H9 (cell line): ENCODE data around the gene LDB2. TPM values are rescaled to one million over a fixed set of nuclear protein-coding genes. Genes with fewer than 3 reads are reported as not detected.

Source experiments
- DNase-seq: peaks from one replicate; pipeline ENCODE4 v3.0.0-alpha.2; 2017
- H2AFZ ChIP-seq: one replicate; pipeline ENCODE4 v1.6.1; 2013; ENCODE audit warnings: mild to moderate bottlenecking, low read length, control low read depth, moderate library complexity
- H2AK5ac ChIP-seq: 2 replicates; pipeline ENCODE4 v1.6.1; 2013; ENCODE audit warnings: low read length, control low read depth, mixed read lengths; ENCODE audit not compliant: insufficient read length
- H2BK120ac ChIP-seq: one replicate; pipeline ENCODE4 v1.6.1; 2013; ENCODE audit warnings: low read depth, mild to moderate bottlenecking, low read length, control low read depth, inconsistent platforms; ENCODE audit not compliant: poor library complexity, severe bottlenecking
- H2BK12ac ChIP-seq: 2 replicates; pipeline ENCODE4 v1.6.1; 2013; ENCODE audit warnings: low read length, control low read depth, mixed read lengths, low read depth; ENCODE audit not compliant: insufficient read length
- H2BK15ac ChIP-seq: 2 replicates; pipeline ENCODE4 v1.6.1; 2013; ENCODE audit warnings: low read depth, low read length, control low read depth
- H2BK20ac ChIP-seq: one replicate; pipeline ENCODE4 v1.6.1; 2013; ENCODE audit warnings: low read depth, mild to moderate bottlenecking, low read length, control low read depth, inconsistent platforms; ENCODE audit not compliant: poor library complexity, severe bottlenecking
- H2BK5ac ChIP-seq: 2 replicates; pipeline ENCODE4 v1.6.1; 2013; ENCODE audit warnings: low read length, control low read depth, mixed read lengths; ENCODE audit not compliant: insufficient read length
- H3K14ac ChIP-seq: 2 replicates; pipeline ENCODE4 v1.6.1; 2013; ENCODE audit warnings: low read length, control low read depth; ENCODE audit not compliant: insufficient read depth
- H3K18ac ChIP-seq: 2 replicates; pipeline ENCODE4 v1.6.1; 2013; ENCODE audit warnings: low read depth, mild to moderate bottlenecking, mixed read lengths, low read length, control low read depth; ENCODE audit not compliant: insufficient read length
- H3K23ac ChIP-seq: 2 replicates; pipeline ENCODE4 v1.6.1; 2013; ENCODE audit warnings: low read length, control low read depth, mixed read lengths, low read depth; ENCODE audit not compliant: insufficient read length
- H3K23me2 ChIP-seq: 2 replicates; pipeline ENCODE4 v1.6.1; 2013; ENCODE audit warnings: low read depth, mild to moderate bottlenecking, mixed read lengths, low read length, control low read depth; ENCODE audit not compliant: insufficient read length, poor library complexity, severe bottlenecking
- H3K27ac ChIP-seq: 2 replicates; pipeline ENCODE4 v1.5.1; 2013; ENCODE audit warnings: low read length, control low read depth, mixed read lengths, low read depth; ENCODE audit not compliant: insufficient read length
- H3K27me3 ChIP-seq: 2 replicates; pipeline ENCODE4 v1.6.1; 2013; ENCODE audit warnings: low read length, control low read depth, inconsistent platforms; ENCODE audit not compliant: insufficient read depth
- H3K4ac ChIP-seq: 2 replicates; pipeline ENCODE4 v1.6.1; 2013; ENCODE audit warnings: low read depth, mild to moderate bottlenecking, control low read depth, inconsistent platforms, low read length, moderate library complexity
- H3K4me1 ChIP-seq: 2 replicates; pipeline ENCODE4 v1.6.1; 2013; ENCODE audit warnings: low read length, control low read depth, inconsistent platforms; ENCODE audit not compliant: insufficient read depth
- H3K4me2 ChIP-seq: 2 replicates; pipeline ENCODE4 v1.6.1; 2013; ENCODE audit warnings: low read length, control low read depth, mixed read lengths; ENCODE audit not compliant: insufficient read length, insufficient read depth
- H3K56ac ChIP-seq: 2 replicates; pipeline ENCODE4 v1.6.1; 2013; ENCODE audit warnings: low read depth, mild to moderate bottlenecking, mixed read lengths, low read length, control low read depth; ENCODE audit not compliant: insufficient read length
- H3K79me1 ChIP-seq: 2 replicates; pipeline ENCODE4 v1.6.1; 2013; ENCODE audit warnings: low read depth, mild to moderate bottlenecking, moderate library complexity, low read length, control low read depth, inconsistent platforms; ENCODE audit not compliant: insufficient read depth, poor library complexity, severe bottlenecking
- H3K79me2 ChIP-seq: 2 replicates; pipeline ENCODE4 v1.6.1; 2013; ENCODE audit warnings: low read length, control low read depth, inconsistent platforms; ENCODE audit not compliant: insufficient read depth
- H3K9ac ChIP-seq: 2 replicates; pipeline ENCODE4 v1.6.1; 2013; ENCODE audit warnings: low read length, control low read depth, mixed read lengths; ENCODE audit not compliant: insufficient read length; ENCODE audit errors: extremely low read depth
- H3K9me3 ChIP-seq: one replicate; pipeline ENCODE4 v1.6.1; 2013; ENCODE audit warnings: low read depth, low read length, inconsistent platforms; ENCODE audit not compliant: control insufficient read depth
- H3T11ph ChIP-seq: one replicate; pipeline ENCODE4 v1.6.1; 2013; ENCODE audit warnings: mild to moderate bottlenecking, low read length, control low read depth, inconsistent platforms
- H4K20me1 ChIP-seq: one replicate; pipeline ENCODE4 v1.6.1; 2013; ENCODE audit not compliant: control insufficient read depth, insufficient read length, insufficient read depth
- H4K5ac ChIP-seq: 2 replicates; pipeline ENCODE4 v1.6.1; 2013; ENCODE audit warnings: low read depth, mild to moderate bottlenecking, mixed read lengths, low read length, control low read depth; ENCODE audit not compliant: insufficient read length
- H4K8ac ChIP-seq: replicated peaks from 2 replicates; pipeline ENCODE4 v1.6.1; 2013; ENCODE audit warnings: low read length, control low read depth, mixed read lengths, low read depth; ENCODE audit not compliant: insufficient read length
- H4K91ac ChIP-seq: 2 replicates; pipeline ENCODE4 v1.6.1; 2013; ENCODE audit warnings: low read depth, mild to moderate bottlenecking, moderate library complexity, mixed read lengths, low read length, control low read depth; ENCODE audit not compliant: insufficient read length
- H3K27ac Mint-ChIP-seq, 3 experiments: 2 replicates in 2 of 3; 3 replicates in 1 of 3; pipeline ENCODE4 v1.8.0; 2020 to 2021; ENCODE audit warnings: mixed read lengths in 3 of 3, mild to moderate bottlenecking in 1 of 3, moderate library complexity in 1 of 3
- H3K27me3 Mint-ChIP-seq: 2 replicates; pipeline ENCODE4 v1.8.0; 2021; ENCODE audit warnings: low read depth, mild to moderate bottlenecking, moderate library complexity, mixed read lengths
- H3K36me3 Mint-ChIP-seq, 3 experiments: 2 replicates in 2 of 3; 3 replicates in 1 of 3; pipeline ENCODE4 v1.8.0; 2020 to 2021; ENCODE audit warnings: low read depth in 3 of 3, mixed read lengths in 3 of 3; ENCODE audit not compliant: insufficient read depth in 1 of 3
- H3K4me1 Mint-ChIP-seq, 2 experiments: 2 replicates each; pipeline ENCODE4 v1.8.0; 2020; ENCODE audit warnings: mixed read lengths in 2 of 2
- H3K4me3 Mint-ChIP-seq, 2 experiments: 2 replicates in 1 of 2; 3 replicates in 1 of 2; pipeline ENCODE4 v1.8.0; 2020 to 2021; ENCODE audit warnings: mild to moderate bottlenecking in 2 of 2, mixed read lengths in 2 of 2, moderate library complexity in 1 of 2
- H3K9me3 Mint-ChIP-seq, 2 experiments: 2 replicates in 1 of 2; 3 replicates in 1 of 2; pipeline ENCODE4 v1.8.0; 2020; ENCODE audit warnings: mild to moderate bottlenecking in 2 of 2, mixed read lengths in 2 of 2, moderate library complexity in 1 of 2
- total RNA-seq: library from RNA; stranded (reverse); gene quantifications from 2 replicates; pipeline ENCODE4 v1.2.1, GENCODE V29; 2021
- TF ChIP-seq, protein P1 (sequence below): fragments of 200-600 bp; sonication (generic); conservative IDR thresholded peaks from 3 replicates; pipeline ENCODE4 v1.8.0; 2021; ENCODE audit warnings: antibody characterized with exemption, mild to moderate bottlenecking

LDB2 gene
- total RNA-seq, 1 experiment from 2014 or later, result 22.5 TPM

DNA sequence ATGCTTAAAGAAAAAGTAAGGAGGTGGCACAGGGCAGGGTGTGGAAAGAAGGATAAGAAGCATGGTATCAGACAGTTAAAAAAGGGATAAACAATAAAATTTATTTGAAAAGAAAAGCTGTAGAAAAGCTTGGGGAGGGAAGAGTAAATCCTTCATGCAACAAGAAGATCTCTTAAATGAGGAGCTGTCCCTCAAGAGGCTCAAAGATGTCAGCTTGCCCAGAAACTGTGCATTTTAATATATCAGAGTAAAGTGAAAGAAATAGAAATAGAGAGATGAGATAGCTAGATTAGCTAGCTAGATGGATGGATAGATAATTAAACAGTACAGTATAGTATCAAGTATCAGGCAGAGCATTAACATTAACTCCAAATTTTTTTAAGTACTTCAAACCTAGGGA, 170.3 kb downstream of the LDB2 start:
- Histone ChIP-seq H3T11ph (no peak overlapping the region), H4K8ac (no peak overlapping the region), H3K4me2 (no peak overlapping the region), H4K5ac (no peak overlapping the region), H4K20me1 (no peaks in the 10 kb centered on the region), H2BK20ac (no peak overlapping the region), H2BK5ac (no peak overlapping the region), H3K14ac (no peak overlapping the region), H2AK5ac (no peak overlapping the region), H3K4ac (no peak overlapping the region), H2AFZ (no peak overlapping the region), H3K79me2 (no peaks in the 10 kb centered on the region), H3K27me3 (no peaks in the 10 kb centered on the region), H3K9me3 (no peaks in the 10 kb centered on the region), H3K18ac (no peak overlapping the region), H2BK15ac (no peak overlapping the region), H4K91ac (no peak overlapping the region), H3K23ac (no peak overlapping the region), H3K27ac (no peak overlapping the region), H3K23me2 (no peaks in the 10 kb centered on the region), H3K56ac (no peak overlapping the region), H3K4me1 (peaks cover 6% of the 10 kb centered on the region), H2BK12ac (no peak overlapping the region), H2BK120ac (no peak overlapping the region), H3K9ac (no peak overlapping the region), H3K79me1 (no peaks in the 10 kb centered on the region)
- TF ChIP-seq, protein P1, sequence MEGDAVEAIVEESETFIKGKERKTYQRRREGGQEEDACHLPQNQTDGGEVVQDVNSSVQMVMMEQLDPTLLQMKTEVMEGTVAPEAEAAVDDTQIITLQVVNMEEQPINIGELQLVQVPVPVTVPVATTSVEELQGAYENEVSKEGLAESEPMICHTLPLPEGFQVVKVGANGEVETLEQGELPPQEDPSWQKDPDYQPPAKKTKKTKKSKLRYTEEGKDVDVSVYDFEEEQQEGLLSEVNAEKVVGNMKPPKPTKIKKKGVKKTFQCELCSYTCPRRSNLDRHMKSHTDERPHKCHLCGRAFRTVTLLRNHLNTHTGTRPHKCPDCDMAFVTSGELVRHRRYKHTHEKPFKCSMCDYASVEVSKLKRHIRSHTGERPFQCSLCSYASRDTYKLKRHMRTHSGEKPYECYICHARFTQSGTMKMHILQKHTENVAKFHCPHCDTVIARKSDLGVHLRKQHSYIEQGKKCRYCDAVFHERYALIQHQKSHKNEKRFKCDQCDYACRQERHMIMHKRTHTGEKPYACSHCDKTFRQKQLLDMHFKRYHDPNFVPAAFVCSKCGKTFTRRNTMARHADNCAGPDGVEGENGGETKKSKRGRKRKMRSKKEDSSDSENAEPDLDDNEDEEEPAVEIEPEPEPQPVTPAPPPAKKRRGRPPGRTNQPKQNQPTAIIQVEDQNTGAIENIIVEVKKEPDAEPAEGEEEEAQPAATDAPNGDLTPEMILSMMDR, result no peak
- no peak for DNase-seq
- no peak overlapping the region for H3K4me3 Mint-ChIP-seq
- no peak overlapping the region for H3K27ac Mint-ChIP-seq
- H3K36me3 Mint-ChIP-seq, result peaks cover 11 to 30% (median 16%) of the 10 kb centered on the region in 3 experiments
- peaks cover 39 to 55% of the 10 kb centered on the region in 2 experiments for H3K4me1 Mint-ChIP-seq
- peaks cover 13 to 15% of the 10 kb centered on the region in 2 experiments; a peak in 4 of 5 replicates for H3K9me3 Mint-ChIP-seq
- H3K27me3 Mint-ChIP-seq, result no peaks in the 10 kb centered on the region
